Thymus (tissue), 11 donors: ENCODE measurements around the gene C3orf70. TPM values are rescaled to one million over a fixed set of nuclear protein-coding genes. Genes with fewer than 3 reads are reported as not detected.

Experiments used
- DNase-seq, 9 donors: peaks; one replicate each; pipeline ENCODE4 v3.0.0-alpha.2; 2013; ENCODE audit warnings: low spot score in 9 of 9, low read depth in 6 of 9, missing footprints in 1 of 9
- H3K27ac ChIP-seq, 2 donors: one replicate each; pipeline ENCODE4 v1.5.1; 2013; ENCODE audit warnings: control low read depth in 1 of 2, low read depth in 1 of 2, low read length in 1 of 2, mild to moderate bottlenecking in 1 of 2, moderate library complexity in 1 of 2
- H3K27me3 ChIP-seq, 2 donors: one replicate each; pipeline ENCODE4 v1.5.1; 2013; ENCODE audit warnings: low read length in 1 of 2; ENCODE audit not compliant: control insufficient read depth in 2 of 2, insufficient read depth in 1 of 2
- H3K36me3 ChIP-seq, 2 donors: one replicate each; pipeline ENCODE4 v1.5.1; 2013; ENCODE audit warnings: low read length in 1 of 2, mild to moderate bottlenecking in 1 of 2, moderate library complexity in 1 of 2; ENCODE audit not compliant: control insufficient read depth in 2 of 2, insufficient read depth in 2 of 2
- H3K4me1 ChIP-seq, 2 donors: one replicate each; pipeline ENCODE4 v1.5.1; 2013; ENCODE audit warnings: low read length in 2 of 2; ENCODE audit not compliant: control insufficient read depth in 2 of 2, insufficient read depth in 2 of 2
- H3K4me3 ChIP-seq, 2 donors: one replicate each; pipeline ENCODE4 v1.5.1; 2013; ENCODE audit warnings: low read length in 2 of 2, control low read depth in 1 of 2, mild to moderate bottlenecking in 1 of 2
- H3K9me3 ChIP-seq, 2 donors: one replicate each; pipeline ENCODE4 v1.5.1; 2013; ENCODE audit warnings: low read length in 1 of 2, mild to moderate bottlenecking in 1 of 2; ENCODE audit not compliant: control insufficient read depth in 2 of 2, insufficient read depth in 1 of 2
- WGBS: extraction: QIAGEN DNeasy Blood & Tissue Kit; methylation state at CpG from one replicate; pipeline ENCODE4 v1.1.7; 2013; 5-methylcytosine and 5-hydroxymethylcytosine counted together
- polyA plus RNA-seq: library from polyadenylated mRNA; stranded (reverse); fragments of 200-250 nt; gene quantifications from one replicate; pipeline ENCODE4 v1.2.3, GENCODE V29; 2013
- total RNA-seq: library from RNA; stranded (reverse); fragments of 120-200 nt; gene quantifications from one replicate; pipeline ENCODE4 v1.2.4, GENCODE V29; 2013
- donor health status: healthy.

C3orf70 gene
- total and polyA plus RNA-seq, 2 donors, result 0.76 to 0.78 TPM

DNA sequence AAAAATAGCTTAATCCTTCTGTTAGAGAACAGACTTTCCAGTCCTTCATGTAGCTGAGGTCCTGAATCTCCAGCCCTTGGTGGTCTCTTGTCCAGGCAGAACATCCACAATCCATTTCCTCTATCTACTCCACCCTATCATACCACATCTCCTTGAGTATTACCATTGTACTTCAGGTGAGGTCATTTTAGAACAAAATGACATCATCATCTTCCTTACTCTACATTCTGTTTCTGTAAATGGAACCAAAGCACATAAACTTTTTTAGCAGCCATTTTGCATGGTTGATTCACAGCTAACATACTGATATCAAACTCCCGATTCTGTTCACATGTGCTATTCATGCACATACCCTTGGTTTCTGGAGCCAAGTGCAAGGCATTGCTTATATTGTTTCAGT, 112.4 kb downstream of the C3orf70 start:
- WGBS, result 100% methylated on average over 1 of the region's 1 CpG
- Histone ChIP-seq H3K27me3 (no peaks in the 10 kb centered on the region), H3K4me3 (no peak overlapping the region), H3K4me1 (no peaks in the 10 kb centered on the region), H3K27ac (no peak overlapping the region), H3K9me3 (no peaks in the 10 kb centered on the region), H3K36me3 (no peaks in the 10 kb centered on the region)
- no peak for DNase-seq

- 98% methylated on average over 1 of the region's 1 CpG for WGBS
- Histone ChIP-seq H3K27ac (no peak overlapping the region), H3K4me3 (no peak overlapping the region), H3K9me3 (no peaks in the 10 kb centered on the region), H3K4me1 (no peaks in the 10 kb centered on the region), H3K27me3 (no peaks in the 10 kb centered on the region), H3K36me3 (no peaks in the 10 kb centered on the region)
- no peak for DNase-seq
Measured at GRCh38 chr3:185037801-185038200, 115.1 kb downstream of the C3orf70 start.

- no peak for DNase-seq
- no peaks in the 10 kb centered on the region for H3K4me1 ChIP-seq
- H3K27me3 ChIP-seq, result no peaks in the 10 kb centered on the region
- no peak overlapping the region for H3K27ac ChIP-seq
- WGBS, result 98% methylated on average over 3 of the region's 3 CpGs
- H3K9me3 ChIP-seq, result no peaks in the 10 kb centered on the region
- peaks cover 0 to 7% of the 10 kb centered on the region in 2 donors for H3K36me3 ChIP-seq
- no peak overlapping the region for H3K4me3 ChIP-seq
Measured at GRCh38 chr3:185030951-185031350, 121.9 kb downstream of the C3orf70 start.

DNA sequence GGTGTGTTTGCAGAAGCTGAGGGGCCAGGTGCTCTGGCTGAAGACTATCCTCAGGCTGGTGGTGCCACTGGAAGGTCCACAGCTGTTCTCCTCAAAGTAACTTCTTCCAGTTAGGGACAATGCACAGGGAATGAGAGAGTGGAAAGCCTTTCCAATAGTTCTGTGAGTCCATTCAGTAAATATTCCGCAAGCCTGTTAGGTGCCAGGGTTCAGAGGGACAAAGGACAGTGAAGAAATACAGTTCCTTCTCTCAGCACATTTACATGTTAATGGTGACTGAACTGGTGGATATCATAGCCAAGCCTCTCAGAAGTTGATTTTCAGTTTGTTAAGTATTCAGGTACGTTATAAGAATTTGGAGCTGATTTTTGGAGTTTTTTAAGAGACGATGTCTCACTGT, 122.5 kb downstream of the C3orf70 start:
- Histone ChIP-seq H3K36me3 (peaks cover 0 to 7% of the 10 kb centered on the region in 2 donors), H3K4me1 (no peaks in the 10 kb centered on the region), H3K27ac (no peak overlapping the region), H3K9me3 (no peaks in the 10 kb centered on the region), H3K27me3 (no peaks in the 10 kb centered on the region), H3K4me3 (no peak overlapping the region)
- no peak for DNase-seq
- WGBS, result 98% methylated on average over 3 of the region's 3 CpGs

- Histone ChIP-seq H3K4me1 (no peaks in the 10 kb centered on the region), H3K27ac (no peak overlapping the region), H3K9me3 (no peaks in the 10 kb centered on the region), H3K36me3 (peaks cover 0 to 7% of the 10 kb centered on the region in 2 donors), H3K4me3 (no peak overlapping the region), H3K27me3 (no peaks in the 10 kb centered on the region)
- WGBS, result 98% methylated on average over 1 of the region's 1 CpG
- no peak for DNase-seq
Measured at GRCh38 chr3:185029086-185029485, 123.8 kb downstream of the C3orf70 start.

GRCh38 chr3:185028121-185028520, 124.7 kb downstream of the C3orf70 start:
- H3K27ac ChIP-seq, result no peak overlapping the region
- H3K4me3 ChIP-seq, result no peak overlapping the region
- 97% methylated on average over 3 of the region's 3 CpGs for WGBS
- no peaks in the 10 kb centered on the region for H3K4me1 ChIP-seq
- H3K9me3 ChIP-seq, result no peaks in the 10 kb centered on the region
- no peaks in the 10 kb centered on the region for H3K27me3 ChIP-seq
- DNase-seq, result no peak
- H3K36me3 ChIP-seq, result peaks cover 0 to 7% of the 10 kb centered on the region in 2 donors

Other genes with a start within 250 kb of the C3orf70 start
- gene EHHADH, start 101.0 kb upstream of the C3orf70 start, total RNA-seq, result 3.3 TPM
- gene EHHADH, start 101.0 kb upstream of the C3orf70 start, polyA plus RNA-seq, result 3.6 TPM
- 11.3 TPM for gene MAP3K13, start 210.1 kb upstream of the C3orf70 start, total RNA-seq
- gene MAP3K13, start 210.1 kb upstream of the C3orf70 start, polyA plus RNA-seq, result 34.5 TPM